ENCODE data around the gene BTG4. TPM values are rescaled to one million over a fixed set of nuclear protein-coding genes. Genes with fewer than 3 reads are reported as not detected.

Gene BTG4
- total RNA-seq, 1 donor, result not detected

- H3K27me3 ChIP-seq (ENCODE audit: insufficient read depth, low read length), result no peaks in the 10 kb centered on the region
- no peaks in the 10 kb centered on the region for H3K9me3 ChIP-seq (ENCODE audit: low read depth, low read length)
- no peak overlapping the region for H3K4me3 ChIP-seq (ENCODE audit: low read length)
- peaks cover 16% of the 10 kb centered on the region for H3K4me1 ChIP-seq (ENCODE audit: insufficient read depth, low read length)
Observed at GRCh38 chr11:111447112-111447471, 65.1 kb downstream of the BTG4 start.

GRCh38 chr11:111446404-111447111, 65.6 kb downstream of the BTG4 start:
- H3K27me3 ChIP-seq (ENCODE audit: insufficient read depth, low read length), result no peaks in the 10 kb centered on the region

GRCh38 chr11:111445586-111445985, 66.6 kb downstream of the BTG4 start:
- H3K4me1 ChIP-seq (ENCODE audit: insufficient read depth, low read length), result peaks cover 16% of the 10 kb centered on the region
- no peaks in the 10 kb centered on the region for H3K9me3 ChIP-seq (ENCODE audit: low read depth, low read length)
- H3K4me3 ChIP-seq (ENCODE audit: low read length), result no peak overlapping the region
- no peaks in the 10 kb centered on the region for H3K27me3 ChIP-seq (ENCODE audit: insufficient read depth, low read length)

More at GRCh38 chr11:111446404-111447111, 65.6 kb downstream of the BTG4 start:
- H3K4me1 ChIP-seq (ENCODE audit: insufficient read depth, low read length), result peaks cover 16% of the 10 kb centered on the region
- no peaks in the 10 kb centered on the region for H3K9me3 ChIP-seq (ENCODE audit: low read depth, low read length)
- H3K4me3 ChIP-seq (ENCODE audit: low read length), result no peak overlapping the region

Other genes with a start within 250 kb of the BTG4 start
- not detected for gene POU2AF3, start 213.8 kb downstream of the BTG4 start, total RNA-seq
- 3.4 TPM for gene POU2AF1, start 133.1 kb downstream of the BTG4 start, total RNA-seq
- gene HOATZ, start 2.4 kb upstream of the BTG4 start, total RNA-seq, result not detected
- 0.42 TPM for gene LAYN, start 28.3 kb upstream of the BTG4 start, total RNA-seq
- 2.4 TPM for gene SIK2, start 90.1 kb upstream of the BTG4 start, total RNA-seq

Data from mononuclear cell (primary cell).